Epithelial cell of proximal tubule (primary cell): ENCODE results near the gene RAET1E. TPM values are rescaled to one million over a fixed set of nuclear protein-coding genes. Genes with fewer than 3 reads are reported as not detected.
A peak's percentile ranks its signal among the peaks of the same experiment; 100 is the strongest.

Experiments used
- DNase-seq: peaks from one replicate; pipeline ENCODE4 v3.0.0-alpha.2; 2011; ENCODE audit warnings: low read depth
- H3K4me3 ChIP-seq: 2 replicates; pipeline ENCODE4 v1.5.1; 2011; ENCODE audit warnings: low read depth, mild to moderate bottlenecking, low read length
- CTCF ChIP-seq: conservative IDR thresholded peaks from 2 replicates; pipeline ENCODE4 v1.5.1; 2012; ENCODE audit warnings: low read depth, mild to moderate bottlenecking, low read length
- total RNA-seq: library from RNA; depleted of rRNA; stranded (reverse); fragments of >200 nt; gene quantifications from 2 replicates; pipeline ENCODE4 v1.2.3, GENCODE V29; 2015

Gene RAET1E
- total RNA-seq, 1 donor from 2014 or later: not detected

DNA sequence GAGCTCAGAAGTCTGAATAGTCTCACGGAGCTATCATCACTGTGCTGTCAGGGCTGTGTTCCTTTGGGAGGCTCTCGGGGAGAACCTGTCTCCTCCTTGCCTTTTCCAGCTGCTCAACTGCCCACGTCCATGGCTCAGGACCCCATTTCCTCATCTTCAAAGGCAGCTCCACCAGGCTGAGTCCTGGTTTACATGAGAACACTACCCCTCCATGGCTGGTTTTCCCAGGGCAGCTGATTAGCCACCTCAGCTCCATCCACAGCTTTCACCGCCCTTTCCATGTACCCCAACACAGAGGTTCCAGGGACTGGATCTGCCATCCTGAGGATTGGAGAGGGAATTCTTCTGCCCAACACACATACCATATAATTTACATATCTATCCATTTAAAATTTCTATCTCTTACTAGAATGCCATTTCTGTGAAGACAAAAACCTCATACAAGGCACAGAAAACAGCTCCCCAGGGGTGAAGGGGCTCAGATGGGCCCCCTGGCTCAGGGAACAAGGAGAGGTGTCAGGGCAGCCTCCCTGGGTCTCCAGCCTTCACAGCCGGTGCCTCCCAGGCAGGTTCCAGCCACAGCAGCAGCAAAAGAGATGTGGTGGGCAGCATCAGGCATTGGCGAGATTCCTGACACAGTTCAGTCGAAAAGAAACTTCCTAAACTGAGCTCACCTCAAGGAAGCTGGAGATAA lies 2.2 kb upstream of the RAET1E start:
- no peak for DNase-seq
- no peak overlapping the region for H3K4me3 ChIP-seq
- TF ChIP-seq CTCF: no peak

DNA sequence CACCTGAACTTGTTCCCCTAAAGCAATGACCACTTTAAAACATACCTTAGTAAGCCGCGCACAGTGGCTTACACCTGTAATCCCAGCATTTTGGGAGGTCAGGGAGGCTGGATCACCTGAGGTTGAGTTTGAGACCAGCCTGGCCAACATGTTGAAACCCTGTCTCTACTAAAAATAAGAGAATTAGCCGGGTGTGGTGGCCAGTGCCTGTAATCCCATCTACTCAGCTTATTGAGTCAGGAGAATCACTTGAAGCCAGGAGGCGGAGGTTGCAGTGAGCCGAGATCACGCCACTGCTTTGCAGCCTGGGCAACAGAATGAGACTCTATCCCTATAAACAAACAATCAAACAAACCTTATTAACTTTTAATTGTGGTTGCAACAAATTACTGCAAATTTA lies 1.6 kb upstream of the RAET1E start:
- H3K4me3 ChIP-seq: no peak overlapping the region
- TF ChIP-seq CTCF: no peak
- no peak for DNase-seq

DNA sequence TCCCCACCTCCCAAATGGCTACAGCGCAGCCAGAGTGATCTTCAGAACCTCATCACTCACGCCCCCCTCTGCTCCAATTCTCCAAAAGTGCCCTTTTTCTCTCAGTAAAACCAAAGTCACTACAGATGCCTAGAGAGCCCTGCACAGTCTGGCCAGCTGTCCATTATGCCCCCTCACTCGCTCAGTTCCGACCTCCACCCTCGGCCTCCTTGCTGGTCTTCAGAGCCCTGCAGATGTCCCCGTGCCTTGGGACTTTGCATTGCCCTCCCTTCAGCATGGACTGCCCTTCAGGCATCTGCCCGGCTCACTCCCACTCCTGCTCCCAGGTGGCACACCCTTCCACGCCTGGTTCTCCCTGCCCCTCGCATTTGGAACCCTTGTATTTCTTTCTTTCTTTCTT lies 1.1 kb upstream of the RAET1E start:
- no peak overlapping the region for H3K4me3 ChIP-seq
- no peak for DNase-seq
- TF ChIP-seq CTCF: no peak

- no peak for TF ChIP-seq CTCF
- no peak overlapping the region for H3K4me3 ChIP-seq
- DNase-seq: peak; percentile 16
Measured at GRCh38 chr6:149897015-149897697, 757 bp downstream of the RAET1E start.

- no peak for DNase-seq
- TF ChIP-seq CTCF: no peak
- H3K4me3 ChIP-seq: no peak overlapping the region
Measured at GRCh38 chr6:149896491-149896890, 1.4 kb downstream of the RAET1E start.

DNA sequence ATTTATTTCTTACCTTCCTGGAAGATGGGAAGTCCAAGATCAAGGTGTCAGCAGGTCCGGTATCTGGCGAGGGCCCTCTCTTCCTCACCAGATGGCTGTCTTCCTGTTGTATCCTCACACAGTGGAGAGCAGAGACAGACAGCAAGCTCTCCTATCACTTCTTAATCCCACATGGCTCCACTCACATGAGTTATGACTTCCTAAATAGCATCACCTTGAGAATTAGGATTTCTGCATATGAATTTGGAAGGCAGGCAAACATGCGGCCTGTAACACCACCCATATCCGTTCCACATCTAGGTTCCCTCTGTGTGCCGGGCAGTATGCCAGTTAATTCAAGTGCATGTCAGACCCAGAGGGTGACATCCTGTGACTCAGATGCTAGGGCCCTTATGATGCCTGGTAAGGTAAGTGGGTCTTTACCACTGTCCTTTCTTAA lies 2.1 kb downstream of the RAET1E start:
- H3K4me3 ChIP-seq: no peak overlapping the region
- TF ChIP-seq CTCF: no peak
- DNase-seq: no peak
